ENCODE results near the gene DNAH14.

The DNAH14 gene

DNA sequence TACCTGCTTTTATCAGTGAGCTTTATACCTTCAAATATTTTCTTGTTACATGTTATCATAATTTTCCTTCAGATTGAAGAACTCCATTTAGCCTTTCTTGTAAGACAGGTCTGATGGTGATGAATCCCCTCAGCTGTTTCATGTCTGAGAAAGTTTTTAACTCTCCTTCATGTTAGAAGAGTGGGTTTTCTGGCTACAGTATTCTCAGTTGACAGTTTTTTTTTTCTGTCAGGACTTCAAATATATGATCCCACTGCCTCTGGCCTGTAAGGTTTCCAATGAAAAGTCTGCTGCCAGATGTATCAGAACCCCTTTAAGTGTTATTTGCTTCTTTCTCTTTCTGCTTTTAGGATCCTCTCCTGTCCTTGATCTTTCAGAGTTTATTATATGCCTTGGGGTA is 250.2 kb downstream of the DNAH14 start:
- Histone ChIP-seq H4K20me1 (ENCODE audit: insufficient read depth) (no peaks in the 10 kb centered on the region), H3K27me3 (ENCODE audit: insufficient read depth, low read depth) (no peaks in the 10 kb centered on the region), H3K4me1 (ENCODE audit: low read depth, poor library complexity, severe bottlenecking) (no peaks in the 10 kb centered on the region), H3K79me2 (ENCODE audit: insufficient read depth, low read depth) (no peaks in the 10 kb centered on the region), H2AFZ (ENCODE audit: low read depth) (no peak overlapping the region), H3K27ac (no peak overlapping the region), H3K36me3 (ENCODE audit: insufficient read depth) (no peaks in the 10 kb centered on the region), H3K4me3 (IDR thresholded peaks at IDR 0.05; ENCODE audit: insufficient read depth, low read depth, low read length) (no peak overlapping the region), H3K4me2 (no peak overlapping the region), H3K9ac (no peak overlapping the region)
- TF ChIP-seq CTCF (conservative IDR thresholded peaks at IDR 0.05; ENCODE audit: low read depth, low read length), result no peak

DNA sequence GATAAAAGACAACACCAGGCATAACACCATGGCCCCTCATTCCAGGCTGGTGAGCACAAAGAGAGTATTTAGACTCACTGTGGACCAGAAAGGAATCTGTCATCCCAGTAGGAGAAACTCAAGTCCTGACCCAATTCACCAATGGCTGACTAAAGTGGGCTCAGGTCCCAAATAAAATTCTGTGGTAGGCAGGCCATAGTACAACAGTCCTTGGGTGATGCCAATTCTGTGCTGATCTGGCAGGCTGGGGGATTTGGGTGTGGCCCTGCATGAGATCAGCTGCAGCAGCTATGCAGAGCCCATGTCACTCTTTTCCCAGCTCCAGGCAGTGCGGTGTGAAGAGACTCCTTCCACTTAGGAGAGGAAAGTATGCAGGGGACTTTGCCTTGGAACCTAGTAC is 253.2 kb downstream of the DNAH14 start:
- Histone ChIP-seq H4K20me1 (ENCODE audit: insufficient read depth) (no peaks in the 10 kb centered on the region), H3K9ac (no peak overlapping the region), H3K36me3 (ENCODE audit: insufficient read depth) (no peaks in the 10 kb centered on the region), H3K4me2 (no peak overlapping the region), H3K4me1 (ENCODE audit: low read depth, poor library complexity, severe bottlenecking) (no peaks in the 10 kb centered on the region), H3K27ac (no peak overlapping the region), H2AFZ (ENCODE audit: low read depth) (no peak overlapping the region), H3K27me3 (ENCODE audit: insufficient read depth, low read depth) (no peaks in the 10 kb centered on the region), H3K4me3 (IDR thresholded peaks at IDR 0.05; ENCODE audit: insufficient read depth, low read depth, low read length) (no peak overlapping the region), H3K79me2 (ENCODE audit: insufficient read depth, low read depth) (no peaks in the 10 kb centered on the region)
- no peak for TF ChIP-seq CTCF (conservative IDR thresholded peaks at IDR 0.05; ENCODE audit: low read depth, low read length)

GRCh38 chr1:225191199-225191753 is 261.8 kb downstream of the DNAH14 start:
- TF ChIP-seq CTCF (conservative IDR thresholded peaks at IDR 0.05; ENCODE audit: low read depth, low read length), result no peak
- Histone ChIP-seq H3K4me3 (IDR thresholded peaks at IDR 0.05; ENCODE audit: insufficient read depth, low read depth, low read length) (no peak overlapping the region), H3K4me1 (ENCODE audit: low read depth, poor library complexity, severe bottlenecking) (no peaks in the 10 kb centered on the region), H3K27ac (no peak overlapping the region), H3K36me3 (ENCODE audit: insufficient read depth) (no peaks in the 10 kb centered on the region), H4K20me1 (ENCODE audit: insufficient read depth) (no peaks in the 10 kb centered on the region), H3K27me3 (ENCODE audit: insufficient read depth, low read depth) (no peaks in the 10 kb centered on the region), H3K4me2 (no peak overlapping the region), H3K79me2 (ENCODE audit: insufficient read depth, low read depth) (no peaks in the 10 kb centered on the region), H3K9ac (no peak overlapping the region), H2AFZ (ENCODE audit: low read depth) (no peak overlapping the region)

GRCh38 chr1:225201447-225201846 is 272.0 kb downstream of the DNAH14 start:
- H3K36me3 ChIP-seq (ENCODE audit: insufficient read depth), result no peaks in the 10 kb centered on the region
- no peaks in the 10 kb centered on the region for H3K79me2 ChIP-seq (ENCODE audit: insufficient read depth, low read depth)
- H3K27me3 ChIP-seq (ENCODE audit: insufficient read depth, low read depth), result no peaks in the 10 kb centered on the region
- no peak overlapping the region for H3K9ac ChIP-seq
- H3K4me1 ChIP-seq (ENCODE audit: low read depth, poor library complexity, severe bottlenecking), result no peaks in the 10 kb centered on the region
- H3K27ac ChIP-seq, result no peak overlapping the region
- no peak overlapping the region for H3K4me2 ChIP-seq
- no peak overlapping the region for H3K4me3 ChIP-seq (IDR thresholded peaks at IDR 0.05; ENCODE audit: insufficient read depth, low read depth, low read length)
- no peaks in the 10 kb centered on the region for H4K20me1 ChIP-seq (ENCODE audit: insufficient read depth)
- TF ChIP-seq CTCF (conservative IDR thresholded peaks at IDR 0.05; ENCODE audit: low read depth, low read length), result no peak
- no peak overlapping the region for H2AFZ ChIP-seq (ENCODE audit: low read depth)
